Esophagus squamous epithelium (tissue), 5 donors: ENCODE measurements around the gene TBX3. TPM values are rescaled to one million over a fixed set of nuclear protein-coding genes. Genes with fewer than 3 reads are reported as not detected.

Experiments
- DNase-seq: peaks from one replicate; lab custom pipeline; 2025; lab: John Stamatoyannopoulos, UW
- H3K27ac ChIP-seq, 4 donors: fragments of 200-600 bp; sonication (generic); one replicate each; pipeline ENCODE4 v1.5.1; 2016 to 2019; ENCODE audit warnings: mild to moderate bottlenecking in 1 of 4
- H3K27me3 ChIP-seq, 4 donors: fragments of 200-600 bp; sonication (generic); 1 replicate in 3 of 4; 2 replicates in 1 of 4; pipeline versions ENCODE4 v1.5.1 to v1.6.0; 2017 to 2021; ENCODE audit warnings: antibody characterized with exemption in 1 of 4
- H3K36me3 ChIP-seq, 3 donors: fragments of 200-600 bp; sonication (generic); one replicate each; pipeline ENCODE4 v1.5.1; 2016 to 2019
- H3K4me1 ChIP-seq, 3 donors: fragments of 200-600 bp; sonication (generic); one replicate each; pipeline ENCODE4 v1.5.1; 2017 to 2019
- H3K4me3 ChIP-seq, 4 donors: fragments of 200-600 bp; sonication (generic); 1 replicate in 3 of 4; 2 replicates in 1 of 4; pipeline ENCODE4 v1.5.1; 2016 to 2019; ENCODE audit warnings: mild to moderate bottlenecking in 2 of 4, moderate library complexity in 1 of 4
- H3K9me3 ChIP-seq, 3 donors: fragments of 200-600 bp; sonication (generic); one replicate each; pipeline ENCODE4 v1.5.1; 2016 to 2019
- CTCF ChIP-seq, 6 experiments: fragments of 450-650 bp in 4 of 6; fragments of 200-600 bp in 2 of 6; sonication (generic) in 2 of 6; IDR thresholded peaks; one replicate each; pipeline ENCODE4 v1.5.1; 2016 to 2019; ENCODE audit warnings: antibody characterized with exemption in 6 of 6, mild to moderate bottlenecking in 4 of 6, moderate library complexity in 4 of 6
- POLR2A ChIP-seq, 4 donors: fragments of 450-650 bp; IDR thresholded peaks; one replicate each; pipeline ENCODE4 v1.6.1; 2017; ENCODE audit warnings: antibody characterized with exemption in 4 of 4, mild to moderate bottlenecking in 4 of 4, moderate library complexity in 3 of 4
- WGBS, 2 donors: methylation state at CpG; one replicate each; pipeline ENCODE4 v1.1.5; 2018; 5-methylcytosine and 5-hydroxymethylcytosine counted together
- intact Hi-C: fragments of 100-400 bp; cut with DNase I; formaldehyde crosslinking; loops from one replicate; pipeline ENCODE4 v1.15.0; 2022
- total RNA-seq, 4 donors: library from RNA; depleted of rRNA; stranded (reverse); fragments of >200 nt; gene quantifications; one replicate each; pipeline ENCODE4 v1.1.0, GENCODE V29; 2016
- donor health status: DM: yes; HTN: yes; CAD: no.

TBX3 gene
- total RNA-seq, 4 donors from 2014 or later: 2.0 to 2.5 (median 2.4) TPM

GRCh38 chr12:114686773-114687500 lies 3.0 kb upstream of the TBX3 start:
- WGBS, 2 donors: 32 to 50% methylated on average over 23 to 24 of the region's 41 CpGs
- H3K4me1 ChIP-seq: peaks cover 4 to 32% (median 11%) of the 10 kb centered on the region in 3 donors
- H3K9me3 ChIP-seq: no peaks in the 10 kb centered on the region
- H3K4me3 ChIP-seq: no peak overlapping the region
- H3K36me3 ChIP-seq: no peaks in the 10 kb centered on the region
- peaks cover 0 to 99% (median 14%) of the 10 kb centered on the region in 4 donors for H3K27me3 ChIP-seq
- H3K27ac ChIP-seq: no peak overlapping the region
- DNase-seq: no peak
- intact Hi-C loops: no loop called here
- TF ChIP-seq CTCF (IDR thresholded peaks at IDR 0.05) (no peak), POLR2A (IDR thresholded peaks at IDR 0.05) (no peak)

DNA sequence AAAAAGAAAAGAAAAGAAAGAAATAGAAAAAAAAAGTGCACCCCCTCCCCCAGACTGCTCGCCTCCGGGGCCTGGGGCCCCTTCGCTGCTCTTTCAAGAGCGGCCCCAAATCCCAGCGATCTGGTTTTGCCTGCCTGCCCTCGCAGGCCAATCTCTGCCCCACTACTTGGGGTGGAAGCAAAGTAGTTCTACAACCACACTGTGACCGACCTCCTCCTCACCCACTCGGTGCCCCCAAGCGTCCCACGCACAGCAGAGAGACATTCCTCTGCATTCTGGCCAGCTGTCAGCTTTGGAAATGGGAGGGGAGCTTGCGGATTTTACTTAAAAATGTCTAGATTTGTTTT lies 2.4 kb upstream of the TBX3 start:
- no peak overlapping the region for H3K27ac ChIP-seq
- TF ChIP-seq POLR2A (IDR thresholded peaks at IDR 0.05) (no peak), CTCF (IDR thresholded peaks at IDR 0.05) (no peak)
- no peak overlapping the region for H3K4me3 ChIP-seq
- H3K36me3 ChIP-seq: no peaks in the 10 kb centered on the region
- intact Hi-C loops: no loop called here
- no peak for DNase-seq
- H3K4me1 ChIP-seq: peaks cover 4 to 36% (median 11%) of the 10 kb centered on the region in 3 donors
- 24 to 61% methylated on average over 11 of the region's 11 CpGs for WGBS, 2 donors
- H3K27me3 ChIP-seq: peaks cover 0 to 99% (median 14%) of the 10 kb centered on the region in 4 donors
- no peaks in the 10 kb centered on the region for H3K9me3 ChIP-seq

DNA sequence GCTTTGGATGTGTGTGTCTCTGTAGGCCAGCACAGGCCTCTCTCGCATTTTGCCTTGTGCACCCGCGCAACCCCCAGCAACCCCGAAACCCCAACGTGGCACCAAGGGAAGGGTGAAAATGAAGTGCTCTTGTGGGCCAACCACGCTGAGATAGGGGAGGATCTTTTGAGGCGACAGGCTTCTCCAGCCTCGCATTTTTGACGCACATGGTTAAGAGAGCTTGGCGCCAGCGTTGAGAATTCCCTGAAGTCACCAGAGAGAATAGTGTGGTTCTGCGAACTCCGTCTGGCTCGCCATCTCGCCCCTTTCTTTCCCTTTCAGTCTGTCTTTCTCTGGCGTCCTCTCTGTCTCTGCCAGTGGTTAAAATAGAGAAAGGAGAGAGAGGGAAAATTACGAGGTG lies 1.9 kb upstream of the TBX3 start:
- peaks cover 4 to 37% (median 11%) of the 10 kb centered on the region in 3 donors for H3K4me1 ChIP-seq
- no peaks in the 10 kb centered on the region for H3K9me3 ChIP-seq
- intact Hi-C loops: no loop called here
- WGBS, 2 donors: 59 to 61% methylated on average over 10 to 17 of the region's 17 CpGs
- no peak overlapping the region for H3K27ac ChIP-seq
- no peak overlapping the region for H3K4me3 ChIP-seq
- TF ChIP-seq CTCF (IDR thresholded peaks at IDR 0.05) (no peak), POLR2A (IDR thresholded peaks at IDR 0.05) (no peak)
- no peak for DNase-seq
- no peaks in the 10 kb centered on the region for H3K36me3 ChIP-seq
- peaks cover 0 to 93% (median 14%) of the 10 kb centered on the region in 4 donors for H3K27me3 ChIP-seq

- 40 to 80% methylated on average over 2 of the region's 25 CpGs for WGBS, 2 donors
- peak overlapping the region in 3 of 4 donors; percentile 89 to 94 (median 92) for H3K27ac ChIP-seq
- intact Hi-C loops: no loop called here
- peaks cover 0 to 88% (median 14%) of the 10 kb centered on the region in 4 donors for H3K27me3 ChIP-seq
- no peak for DNase-seq
- peaks cover 4 to 37% (median 11%) of the 10 kb centered on the region in 3 donors for H3K4me1 ChIP-seq
- peak overlapping the region in 3 of 4 donors; percentile 55 to 78 (median 70) for H3K4me3 ChIP-seq
- H3K9me3 ChIP-seq: no peaks in the 10 kb centered on the region
- TF ChIP-seq CTCF (IDR thresholded peaks at IDR 0.05): no peak
- no peak for TF ChIP-seq POLR2A (IDR thresholded peaks at IDR 0.05)
- H3K36me3 ChIP-seq: no peaks in the 10 kb centered on the region
These were observed 1.4 kb upstream of the TBX3 start for GRCh38 chr12:114685320-114685781.

DNA sequence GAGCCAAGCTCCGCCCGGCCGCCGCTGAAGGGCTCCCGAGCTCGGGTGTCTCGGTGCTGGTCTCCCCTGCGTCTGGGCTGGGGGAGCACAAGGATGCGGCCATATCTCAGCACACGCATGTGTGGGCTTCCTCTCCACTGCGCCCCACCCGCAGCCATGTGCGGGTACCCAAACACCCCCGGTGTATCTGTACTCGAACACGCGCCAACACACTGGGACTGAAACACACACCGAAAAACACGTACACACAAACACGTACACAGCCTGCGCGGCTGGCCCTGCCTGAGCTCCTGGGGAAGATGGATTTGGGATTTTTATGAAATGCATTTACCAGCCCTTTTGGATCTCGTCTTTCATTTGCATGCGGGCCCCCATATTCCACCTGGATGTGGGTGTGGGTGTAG lies 897 bp upstream of the TBX3 start:
- intact Hi-C loops: no loop called here
- 2 to 4% methylated on average over 12 to 22 of the region's 24 CpGs for WGBS, 2 donors
- H3K27me3 ChIP-seq: peaks cover 0 to 87% (median 14%) of the 10 kb centered on the region in 4 donors

More for the DNA sequence above, 897 bp upstream of the TBX3 start:
- Histone ChIP-seq H3K4me3 (peak overlapping the region; percentile 44 to 78 (median 62)), H3K4me1 (peaks cover 4 to 39% (median 11%) of the 10 kb centered on the region in 3 donors), H3K36me3 (no peaks in the 10 kb centered on the region), H3K27ac (peak overlapping the region; percentile 86 to 94 (median 90)), H3K9me3 (no peaks in the 10 kb centered on the region)
- TF ChIP-seq CTCF (IDR thresholded peaks at IDR 0.05) (no peak), POLR2A (IDR thresholded peaks at IDR 0.05) (no peak)
- DNase-seq: no peak
